Measurements from ENCODE around the gene PLG. TPM values are rescaled to one million over a fixed set of nuclear protein-coding genes. Genes with fewer than 3 reads are reported as not detected.
"Not testable (repeated sequence)": the region's sequence is repeated elsewhere in the genome, so short reads cannot be mapped to it uniquely, and the experiment has no call there.

PLG gene
- total and polyA plus RNA-seq, 2 of the 4 experiments (the other 2 are of a cell fraction): not detected

DNA sequence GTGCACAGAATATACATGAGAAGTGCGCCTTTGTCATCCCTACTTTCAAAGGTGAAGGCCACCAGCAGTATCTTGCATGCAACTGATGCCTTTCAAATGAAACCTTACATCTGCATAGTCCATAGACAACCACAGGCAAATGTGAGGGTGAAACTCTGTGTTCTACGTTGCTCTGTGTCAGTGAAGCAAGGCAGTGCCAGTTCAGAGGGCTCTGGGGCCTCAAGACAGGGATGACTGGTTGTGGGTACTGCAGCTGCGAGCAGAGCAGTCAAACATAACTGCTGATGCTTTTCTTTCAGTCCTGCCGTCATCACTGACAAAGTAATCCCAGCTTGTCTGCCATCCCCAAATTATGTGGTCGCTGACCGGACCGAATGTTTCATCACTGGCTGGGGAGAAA lies 39.0 kb downstream of the PLG start:
- H2AK5ac ChIP-seq (ENCODE audit: low read depth, low read length); H3K56ac ChIP-seq (ENCODE audit: extremely low read depth, insufficient read depth, low read length); DNase-seq; H2BK120ac ChIP-seq (ENCODE audit: low read depth, low read length); H4K5ac ChIP-seq (ENCODE audit: low read depth, low read length); H2BK5ac ChIP-seq (ENCODE audit: low read depth, low read length, poor library complexity, severe bottlenecking); H4K8ac ChIP-seq (ENCODE audit: low read depth in 2 of 2, low read length in 2 of 2); H3K23ac ChIP-seq (ENCODE audit: low read depth, low read length); H3K27ac ChIP-seq (ENCODE audit: insufficient read depth, low read length); H3K27me3 ChIP-seq (ENCODE audit: control insufficient read depth, insufficient read depth, low read length); POLR2A ChIA-PET (ENCODE audit: unreplicated experiment); H3K4ac ChIP-seq (ENCODE audit: low read depth, low read length); H2AK9ac ChIP-seq (replicated peaks; ENCODE audit: low read depth, low read length, poor library complexity); H3K4me1 ChIP-seq (ENCODE audit: control insufficient read depth, insufficient read depth, low read length); H3K9ac ChIP-seq (ENCODE audit: low read depth, low read length); H4K91ac ChIP-seq (ENCODE audit: insufficient read depth, low read depth, low read length); H2BK15ac ChIP-seq (ENCODE audit: low read depth, low read length); H4K20me1 ChIP-seq (ENCODE audit: insufficient read depth, low read length); BruUV-seq (replicated peaks); H3K36me3 ChIP-seq (ENCODE audit: control insufficient read depth, insufficient read depth, low read length); CTCF ChIA-PET; H3K14ac ChIP-seq (replicated peaks; ENCODE audit: low read depth, low read length); H2AFZ ChIP-seq (replicated peaks; ENCODE audit: low read length, poor library complexity); dilution Hi-C loops (cut with HindIII; ENCODE audit: low sequenced_read_pairs, unreplicated experiment); H3K9me1 ChIP-seq (ENCODE audit: insufficient read depth, low read length); ATAC-seq (ENCODE audit: low read depth); in situ Hi-C loops (cut with MboI; ENCODE audit: low sequenced_read_pairs); H3K4me3 ChIP-seq (ENCODE audit: insufficient read depth, low read depth, low read length); intact Hi-C loops (cut with micrococcal nuclease); H3K79me1 ChIP-seq (ENCODE audit: low read depth in 1 of 2, low read length in 2 of 2); H2BK20ac ChIP-seq (ENCODE audit: low read depth, low read length); H3K18ac ChIP-seq (ENCODE audit: low read depth, low read length); H3K4me2 ChIP-seq (ENCODE audit: low read depth, low read length): not testable (repeated sequence)
- no CpG with 5 or more reads among the region's 7 CpGs for WGBS, 2 experiments (ENCODE audit: extremely low coverage in 2 of 2, insufficient read length in 1 of 2)
- H3K9me3 ChIP-seq (ENCODE audit: control insufficient read depth, insufficient read depth, low read length): peaks cover 11% of the 10 kb centered on the region; the same call in 1 of the 2 replicates

All from IMR-90 (cell line).